Myocyte (in vitro differentiated cells): ENCODE measurements around the gene PLA2G2C. TPM values are rescaled to one million over a fixed set of nuclear protein-coding genes. Genes with fewer than 3 reads are reported as not detected.

Experiments
- DNase-seq: peaks from one replicate; pipeline ENCODE4 v3.0.0-alpha.2; 2012; ENCODE audit warnings: low read depth
- total RNA-seq: library from RNA; depleted of rRNA; stranded (reverse); fragments of >200 nt; gene quantifications from 2 replicates; pipeline ENCODE4 v1.2.3, GENCODE V29; 2014

PLA2G2C gene
- total RNA-seq, 1 donor from 2014 or later, result not detected

GRCh38 chr1:20158358-20159070, 27.8 kb downstream of the PLA2G2C start:
- DNase-seq, result no peak

GRCh38 chr1:20154301-20154831, 32.0 kb downstream of the PLA2G2C start:
- no peak for DNase-seq

GRCh38 chr1:20153000-20153418, 33.3 kb downstream of the PLA2G2C start:
- DNase-seq, result peak; percentile 67

GRCh38 chr1:20152599-20152930, 33.8 kb downstream of the PLA2G2C start:
- DNase-seq, result no peak

- DNase-seq, result peak; percentile 71
These were observed 34.3 kb downstream of the PLA2G2C start for GRCh38 chr1:20151906-20152598.

- DNase-seq, result no peak
These were observed 35.3 kb downstream of the PLA2G2C start for GRCh38 chr1:20150969-20151368.

GRCh38 chr1:20150326-20150705, 36.0 kb downstream of the PLA2G2C start:
- DNase-seq, result no peak

GRCh38 chr1:20149601-20150325, 36.6 kb downstream of the PLA2G2C start:
- DNase-seq, result no peak

GRCh38 chr1:20148571-20149500, 37.5 kb downstream of the PLA2G2C start:
- no peak for DNase-seq

- DNase-seq, result no peak
These were observed 38.3 kb downstream of the PLA2G2C start for GRCh38 chr1:20147846-20148570.

- DNase-seq, result no peak
These were observed 42.4 kb downstream of the PLA2G2C start for GRCh38 chr1:20143734-20144565.

- no peak for DNase-seq
These were observed 43.0 kb downstream of the PLA2G2C start for GRCh38 chr1:20143318-20143717.

- no peak for DNase-seq
These were observed 44.2 kb downstream of the PLA2G2C start for GRCh38 chr1:20142001-20142710.

- DNase-seq, result no peak
These were observed 44.9 kb downstream of the PLA2G2C start for GRCh38 chr1:20141466-20141865.

- DNase-seq, result no peak
These were observed 45.3 kb downstream of the PLA2G2C start for GRCh38 chr1:20141001-20141400.

- no peak for DNase-seq
These were observed 46.3 kb downstream of the PLA2G2C start for GRCh38 chr1:20139776-20140612.

- DNase-seq, result no peak
These were observed 47.3 kb downstream of the PLA2G2C start, which contains the start of gene PLA2G2F for GRCh38 chr1:20138961-20139550. Gene PLA2G2F (plus strand): TSS chr1:20139323. CDS start chr1:20139428, 105 bp downstream.
